GM12878 (cell line): Measurements from ENCODE around the gene TMPRSS13. TPM values are rescaled to one million over a fixed set of nuclear protein-coding genes. Genes with fewer than 3 reads are reported as not detected.

ENCODE experiments used
- ATAC-seq: fragments of 200-7000 bp; cut with Tn5 transposase; 3 replicates; pipeline ENCODE4 v1.9.1; 2020; ENCODE audit warnings: mild to moderate bottlenecking, moderate library complexity
- BruUV-seq: library from RNA; stranded (reverse); fragments of 400-500 nt; replicated peaks from 2 replicates; lab custom pipeline; 2021; lab: Mats Ljungman, UMichigan
- CTCF ChIA-PET: fragments of 300-600 bp; sonication (Branson Sonifier 250); formaldehyde crosslinking; extraction: SDS; loops from one replicate; lab custom pipeline; 2021; ENCODE audit warnings: inconsistent platforms; lab: Yijun Ruan, JAX
- POLR2A ChIA-PET: fragments of 350-600 bp; formaldehyde crosslinking; extraction: SDS; loops from one replicate; lab custom pipeline; 2021; ENCODE audit warnings: inconsistent platforms; lab: Charles Lee
- RAD21 ChIA-PET: fragments of 300-600 bp; sonication (Branson Sonifier 250); formaldehyde crosslinking; loops from one replicate; lab custom pipeline; 2023; ENCODE audit warnings: antibody characterized with exemption; ENCODE audit not compliant: unreplicated experiment; lab: Charles Lee
- SMC1A ChIA-PET: fragments of 300-600 bp; sonication (Branson Sonifier 250); formaldehyde crosslinking; loops from one replicate; lab custom pipeline; 2023; ENCODE audit not compliant: unreplicated experiment, uncharacterized antibody; lab: Charles Lee
- DNase-seq: peaks from one replicate; pipeline ENCODE4 v3.0.0-alpha.2; 2011; ENCODE audit warnings: low read depth, low spot score
- FAIRE-seq: peaks from 3 replicates; lab custom pipeline; 2011; peaks lifted over from hg19 to GRCh38; lab: Jason Lieb, UNC
- H2AFZ ChIP-seq: 2 replicates; pipeline ENCODE4 v1.6.0; 2011; ENCODE audit warnings: low read depth, low read length, control low read depth; ENCODE audit not compliant: control insufficient read depth
- H3K27ac ChIP-seq: 2 replicates; pipeline ENCODE4 v1.5.1; 2011; ENCODE audit warnings: control low read depth; ENCODE audit not compliant: control insufficient read depth, insufficient read depth
- H3K27me3 ChIP-seq, 2 experiments: replicated peaks in 1 of 2; 2 replicates each; pipeline versions ENCODE4 v1.6.0 to v1.6.1; 2011; ENCODE audit warnings: low read length in 1 of 2; ENCODE audit not compliant: control insufficient read depth in 2 of 2, insufficient read depth in 2 of 2
- H3K36me3 ChIP-seq, 2 experiments: 2 replicates each; pipeline ENCODE4 v1.5.1; 2011; ENCODE audit warnings: low read length in 1 of 2; ENCODE audit not compliant: control insufficient read depth in 2 of 2, insufficient read depth in 2 of 2
- H3K4me1 ChIP-seq: 2 replicates; pipeline ENCODE4 v1.6.1; 2011; ENCODE audit warnings: mild to moderate bottlenecking, low read length, moderate library complexity, mixed read lengths; ENCODE audit not compliant: control insufficient read depth, insufficient read depth
- H3K4me2 ChIP-seq: 2 replicates; pipeline ENCODE4 v1.6.0; 2011; ENCODE audit warnings: control low read depth; ENCODE audit not compliant: control insufficient read depth, insufficient read depth
- H3K4me3 ChIP-seq: fragments of 200-600 bp; sonication (generic); 2 replicates; pipeline ENCODE4 v1.5.1; 2016
- H3K79me2 ChIP-seq: 2 replicates; pipeline ENCODE4 v1.6.0; 2011; ENCODE audit warnings: low read length; ENCODE audit not compliant: control insufficient read depth, insufficient read depth
- H3K9ac ChIP-seq: 2 replicates; pipeline ENCODE4 v1.8.0; 2011; ENCODE audit warnings: low read length, control low read depth, mixed read lengths; ENCODE audit not compliant: control insufficient read depth, insufficient read depth
- H3K9me3 ChIP-seq: replicated peaks from 3 replicates; pipeline ENCODE4 v1.5.1; 2011; ENCODE audit warnings: mild to moderate bottlenecking, low read length; ENCODE audit not compliant: control insufficient read depth, insufficient read depth
- H4K20me1 ChIP-seq: 2 replicates; pipeline ENCODE4 v1.6.0; 2011; ENCODE audit not compliant: control insufficient read depth, insufficient read depth
- CUX1 ChIP-seq: IDR thresholded peaks from 2 replicates; pipeline ENCODE4 v1.6.1; 2012; ENCODE audit warnings: improper control_type of control experiment, low read depth, low read length; ENCODE audit not compliant: insufficient replicate concordance
- EZH2 ChIP-seq: IDR thresholded peaks from 2 replicates; pipeline ENCODE4 v1.6.1; 2012; ENCODE audit warnings: low read depth, mild to moderate bottlenecking, control low read depth, inconsistent platforms, low read length, borderline replicate concordance; ENCODE audit not compliant: control insufficient read depth
- JUNB ChIP-seq: IDR thresholded peaks from 2 replicates; pipeline ENCODE4 v1.6.1; 2016; ENCODE audit warnings: antibody characterized with exemption, mild to moderate bottlenecking
- MTA3 ChIP-seq: IDR thresholded peaks from 2 replicates; pipeline ENCODE4 v1.6.1; 2012; ENCODE audit warnings: low read length, inconsistent platforms, borderline replicate concordance
- MXI1 ChIP-seq: fragments of 150-350 bp; IDR thresholded peaks from 2 replicates; pipeline ENCODE4 v1.6.1; 2011; ENCODE audit warnings: low read depth, mild to moderate bottlenecking, inconsistent platforms, low read length, improper control_type of control experiment
- MYB ChIP-seq: fragments of 150-350 bp; IDR thresholded peaks from 2 replicates; pipeline ENCODE4 v1.6.1; 2014; ENCODE audit warnings: mild to moderate bottlenecking, low read depth, low read length, borderline replicate concordance
- NR2F1 ChIP-seq: fragments of 450-650 bp; conservative IDR thresholded peaks from 2 replicates; pipeline ENCODE4 v1.6.1; 2017; ENCODE audit warnings: mild to moderate bottlenecking
- PML ChIP-seq: IDR thresholded peaks from 2 replicates; pipeline ENCODE4 v1.6.1; 2012; ENCODE audit warnings: low read length, inconsistent platforms
- POLR2A ChIP-seq: IDR thresholded peaks from 2 replicates; pipeline ENCODE4 v1.6.1; 2011; ENCODE audit warnings: low read depth, mild to moderate bottlenecking, low read length
- WGBS: methylation state at CpG from one replicate; pipeline ENCODE4 v1.1.6; 2016; ENCODE audit warnings: low lambda C conversion rate; ENCODE audit not compliant: insufficient replicate concordance, insufficient coverage; ENCODE audit errors: missing lambda C conversion rate; 5-methylcytosine and 5-hydroxymethylcytosine counted together
- in situ Hi-C: fragments of 300-500 bp; cut with MboI; formaldehyde crosslinking; loops from 9 replicates; pipeline ENCODE4 v1.14.3; 2018; ENCODE audit warnings: mixed read lengths
- intact Hi-C: fragments of 100-400 bp; cut with micrococcal nuclease; formaldehyde crosslinking; loops from one replicate; pipeline ENCODE4 v1.14.2; 2022; ENCODE audit not compliant: unreplicated experiment
- polyA plus RNA-seq, 11 experiments: library from polyadenylated mRNA; depleted of rRNA in 4 of 11; unstranded in 6 of 11; stranded (reverse) in 5 of 11; fragments of >200 nt; fragmentation: Nextera tagmentation in 4 of 11; fragmentation: Illumina TruSeq in 1 of 11; extraction: Ambion mirVana in 4 of 11; extraction: Trizol in 1 of 11; gene quantifications; 1 replicate in 1 of 11; 2 replicates in 10 of 11; pipeline versions ENCODE4 v1.2.1 to v1.2.3, GENCODE V29; 2011 to 2016; ENCODE audit warnings: inconsistent platforms in 2 of 11, missing spikeins in 2 of 11, low read depth in 1 of 11
- total RNA-seq, 4 experiments: library from RNA; depleted of rRNA in 3 of 4; stranded (reverse); fragments of >200 nt in 3 of 4; fragmentation: Illumina TruSeq in 1 of 4; extraction: Trizol in 1 of 4; gene quantifications; 2 replicates each; pipeline versions ENCODE4 v1.2.1 to v1.2.3, GENCODE V29; 2013 to 2021

The TMPRSS13 gene
- total and polyA plus RNA-seq, 10 of the 15 experiments (the other 5 are each of a cell fraction or from before 2014, with no cell fraction given), result 0.05 to 0.50 (median 0.26) TPM; not detected in 2

DNA sequence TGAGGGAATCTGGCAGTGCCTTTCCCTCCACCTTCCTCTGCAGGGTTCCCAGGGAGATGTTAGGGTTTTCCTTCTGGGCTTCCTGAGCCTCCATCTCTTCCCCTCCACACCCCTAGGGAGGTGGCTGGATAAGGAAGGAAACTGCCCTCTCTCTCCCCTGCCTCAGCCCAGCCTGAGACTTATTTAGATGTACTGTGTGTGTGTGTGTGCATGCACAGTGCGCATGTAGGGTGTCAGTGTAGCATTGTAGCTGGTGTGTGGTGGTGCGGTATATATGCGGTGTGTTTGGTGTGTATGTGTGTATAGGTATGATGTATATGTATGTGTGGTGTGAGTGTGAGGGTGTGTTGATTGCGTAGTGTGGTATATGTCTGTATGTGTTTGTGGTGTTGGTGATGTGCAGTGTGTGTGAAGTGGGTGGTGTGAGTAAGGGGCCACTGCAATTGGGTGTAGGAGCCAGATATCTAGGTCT is 54.3 kb downstream of the TMPRSS13 start:
- no peak overlapping the region for H3K27ac ChIP-seq
- no peak; the same call in 2 of the 3 replicates for ATAC-seq
- no peak for DNase-seq
- intact Hi-C loops, result no loop called here
- no peak overlapping the region for H2AFZ ChIP-seq
- ChIA-PET SMC1A (no interaction called here), CTCF (no interaction called here), RAD21 (no interaction called here), POLR2A (no interaction called here)
- H3K4me3 ChIP-seq, result no peak overlapping the region
- H3K9ac ChIP-seq, result no peak overlapping the region
- no peak for FAIRE-seq
- H4K20me1 ChIP-seq, result no peaks in the 10 kb centered on the region; the same call in 1 of the 2 replicates
- BruUV-seq, result no TSS peak
- no peaks in the 10 kb centered on the region for H3K79me2 ChIP-seq
- H3K4me2 ChIP-seq, result no peak overlapping the region
- in situ Hi-C loops, result no loop called here
- peaks cover 16 to 18% of the 10 kb centered on the region in 2 experiments for H3K27me3 ChIP-seq
- no peaks in the 10 kb centered on the region for H3K4me1 ChIP-seq
- TF ChIP-seq PML, result no peak
- no peak for TF ChIP-seq MXI1
- no peak for TF ChIP-seq EZH2
- TF ChIP-seq MTA3, result no peak
- WGBS, result 88% methylated on average over 4 of the region's 4 CpGs
- no peaks in the 10 kb centered on the region for H3K36me3 ChIP-seq
- no peaks in the 10 kb centered on the region for H3K9me3 ChIP-seq

- Histone ChIP-seq H3K9me3 (no peaks in the 10 kb centered on the region), H3K4me2 (no peak overlapping the region), H3K27ac (no peak overlapping the region), H3K36me3 (no peaks in the 10 kb centered on the region), H3K27me3 (peaks cover 14 to 18% of the 10 kb centered on the region in 2 experiments), H4K20me1 (no peaks in the 10 kb centered on the region; the same call in 1 of the 2 replicates), H2AFZ (no peak overlapping the region), H3K79me2 (no peaks in the 10 kb centered on the region), H3K9ac (no peak overlapping the region), H3K4me3 (no peak overlapping the region), H3K4me1 (no peaks in the 10 kb centered on the region)
- TF ChIP-seq CUX1 (no peak), NR2F1 (no peak), MYB (no peak), POLR2A (no peak), JUNB (no peak)
- DNase-seq (no peak), FAIRE-seq (no peak), ATAC-seq (no peak)
- intact Hi-C loops, result no loop called here
- WGBS, result 22% methylated on average over 16 of the region's 16 CpGs
- no TSS peak for BruUV-seq
- RAD21 ChIA-PET, result no interaction called here
- SMC1A ChIA-PET, result no interaction called here
- POLR2A ChIA-PET, result no interaction called here
- in situ Hi-C loops, result no loop called here
- CTCF ChIA-PET, result no interaction called here
These were observed 54.8 kb downstream of the TMPRSS13 start for GRCh38 chr11:117874253-117874909.
